Activated T-helper 1 cell treated with anti-CD3 and anti-CD28 coated beads, Interleukin-2, amount 50 U/mL, for 16 hours (primary cell): Measurements from ENCODE around the gene TEX14.
"Not testable (repeated sequence)": the region's sequence is repeated elsewhere in the genome, so short reads cannot be mapped to it uniquely, and the experiment has no call there.

Source experiments
- DNase-seq, 2 donors: peaks; one replicate each; pipeline ENCODE4 v3.0.0-alpha.2; 2020; ENCODE audit warnings: low read depth in 1 of 2, low spot score in 1 of 2

The TEX14 gene

GRCh38 chr17:58605986-58606385 is 85.9 kb downstream of the TEX14 start:
- DNase-seq, result no peak

GRCh38 chr17:58605470-58605869 is 86.4 kb downstream of the TEX14 start:
- no peak for DNase-seq

- no peak for DNase-seq
Measured at GRCh38 chr17:58601976-58602375, 89.9 kb downstream of the TEX14 start.

- DNase-seq, result no peak
Measured at GRCh38 chr17:58597371-58597770, 94.5 kb downstream of the TEX14 start.

- DNase-seq, result no peak
Measured at GRCh38 chr17:58595194-58595792, 96.6 kb downstream of the TEX14 start.

- DNase-seq, result no peak
Measured at GRCh38 chr17:58593123-58593522, 98.7 kb downstream of the TEX14 start.

- DNase-seq, result no peak
Measured at GRCh38 chr17:58591455-58591854, 100.4 kb downstream of the TEX14 start.

GRCh38 chr17:58590377-58590776 is 101.5 kb downstream of the TEX14 start:
- no peak for DNase-seq

- peak; percentile 8 to 36 for DNase-seq
Measured at GRCh38 chr17:58587713-58588117, 104.1 kb downstream of the TEX14 start.

- no peak for DNase-seq
Measured at GRCh38 chr17:58586009-58586644, 105.7 kb downstream of the TEX14 start.

- no peak for DNase-seq
Measured at GRCh38 chr17:58585554-58585953, 106.3 kb downstream of the TEX14 start.

GRCh38 chr17:58583486-58583885 is 108.4 kb downstream of the TEX14 start:
- no peak for DNase-seq

- DNase-seq, result not testable (repeated sequence)
Measured at GRCh38 chr17:58582718-58583117, 109.1 kb downstream of the TEX14 start.

- DNase-seq, result no peak
Measured at GRCh38 chr17:58580671-58581070, 111.2 kb downstream of the TEX14 start.

- DNase-seq, result peak; percentile 6 to 20
Measured at GRCh38 chr17:58577696-58578095, 114.1 kb downstream of the TEX14 start.

- no peak for DNase-seq
Measured at GRCh38 chr17:58576679-58577367, 115.0 kb downstream of the TEX14 start.

GRCh38 chr17:58575511-58575910 is 116.3 kb downstream of the TEX14 start:
- no peak for DNase-seq

GRCh38 chr17:58574025-58574424 is 117.8 kb downstream of the TEX14 start:
- no peak for DNase-seq

- DNase-seq, result no peak
Measured at GRCh38 chr17:58572846-58573245, 119.0 kb downstream of the TEX14 start.

GRCh38 chr17:58570758-58571157 is 121.1 kb downstream of the TEX14 start:
- DNase-seq, result no peak

- no peak for DNase-seq
Measured at GRCh38 chr17:58569196-58569595, 122.6 kb downstream of the TEX14 start.

- no peak for DNase-seq
Measured at GRCh38 chr17:58568044-58568799, 123.6 kb downstream of the TEX14 start.
